Vagina (tissue), 2 donors: ENCODE measurements around the gene SRRD. TPM values are rescaled to one million over a fixed set of nuclear protein-coding genes. Genes with fewer than 3 reads are reported as not detected.

Experiments used
- DNase-seq, 2 donors: peaks; one replicate each; pipeline ENCODE4 v3.0.0-alpha.2; 2017; ENCODE audit errors: extremely low spot score in 2 of 2
- H3K27ac ChIP-seq: fragments of 200-600 bp; sonication (generic); one replicate; pipeline ENCODE4 v1.5.1; 2019
- H3K27me3 ChIP-seq: fragments of 200-600 bp; sonication (generic); one replicate; pipeline ENCODE4 v1.5.1; 2019
- H3K36me3 ChIP-seq, 2 donors: fragments of 200-600 bp; sonication (generic); one replicate each; pipeline ENCODE4 v1.5.1; 2017 to 2019
- H3K4me1 ChIP-seq: fragments of 200-600 bp; sonication (generic); one replicate; pipeline ENCODE4 v1.5.1; 2019
- H3K4me3 ChIP-seq, 2 donors: fragments of 200-600 bp; sonication (generic); 1 replicate in 1 of 2; 2 replicates in 1 of 2; pipeline ENCODE4 v1.5.1; 2016 to 2019
- H3K9me3 ChIP-seq: fragments of 200-600 bp; sonication (generic); one replicate; pipeline ENCODE4 v1.5.1; 2019
- POLR2A ChIP-seq, 2 donors: fragments of 450-650 bp; IDR thresholded peaks; one replicate each; pipeline ENCODE4 v1.6.1; 2017; ENCODE audit warnings: antibody characterized with exemption in 2 of 2, mild to moderate bottlenecking in 2 of 2, moderate library complexity in 2 of 2
- POLR2AphosphoS5 ChIP-seq, 2 donors: sonication (generic); formaldehyde crosslinking; IDR thresholded peaks; one replicate each; pipeline ENCODE4 v1.9.0; 2017; ENCODE audit warnings: antibody characterized with exemption in 2 of 2, mild to moderate bottlenecking in 2 of 2, low read depth in 1 of 2; ENCODE audit not compliant: insufficient read depth in 1 of 2
- intact Hi-C: fragments of 100-400 bp; cut with DNase I; formaldehyde crosslinking; loops from one replicate; pipeline ENCODE4 v1.15.1; 2023
- total RNA-seq: library from RNA; depleted of rRNA; stranded (reverse); fragments of >200 nt; gene quantifications from one replicate; pipeline ENCODE4 v1.2.3, GENCODE V29; 2016
- TF ChIP-seq, protein P1 (sequence below), 3 experiments: fragments of 450-650 bp in 2 of 3; fragments of 200-600 bp in 1 of 3; sonication (generic) in 1 of 3; IDR thresholded peaks; one replicate each; pipeline ENCODE4 v1.5.1; 2017 to 2019; ENCODE audit warnings: antibody characterized with exemption in 3 of 3, mild to moderate bottlenecking in 2 of 3, moderate library complexity in 2 of 3

SRRD gene
- total RNA-seq, 1 donor from 2014 or later, result 11.0 TPM

DNA sequence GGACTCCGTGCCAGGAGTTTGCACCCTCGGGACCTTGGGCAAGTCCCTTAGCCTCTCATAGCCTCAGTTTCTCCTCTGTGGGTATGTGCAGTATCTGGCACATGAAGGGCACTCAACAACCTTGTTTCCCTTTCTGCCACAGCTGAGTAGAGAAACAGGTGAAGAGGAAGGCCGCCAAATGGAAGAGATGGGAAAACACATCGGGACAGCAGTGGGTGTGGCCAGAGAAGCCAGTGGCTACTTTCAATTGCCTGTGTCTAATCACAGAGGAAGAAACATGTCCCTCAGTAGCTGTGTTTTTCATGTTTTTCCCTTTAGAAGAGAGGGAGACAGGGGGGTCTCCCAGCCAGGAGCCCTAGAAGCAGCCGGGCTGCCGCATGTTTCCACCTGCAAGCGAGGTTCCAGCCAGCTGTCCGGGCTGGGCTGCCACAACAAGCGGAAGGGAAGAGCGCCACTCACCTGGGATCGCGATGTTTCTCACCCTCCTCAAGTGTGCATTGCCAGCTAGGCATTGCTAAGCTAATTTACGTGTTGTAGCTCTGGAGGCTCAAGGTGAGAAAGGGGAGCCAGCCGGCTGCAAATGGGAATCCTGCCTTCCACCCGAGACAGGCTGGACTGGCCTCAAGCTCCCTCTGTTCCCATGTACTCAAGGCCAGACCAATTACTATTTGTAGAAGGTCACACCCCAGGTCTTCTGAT, 38.0 kb upstream of the SRRD start:
- peaks cover 0 to under 1% of the 10 kb centered on the region in 2 donors for H3K36me3 ChIP-seq
- TF ChIP-seq, protein P1, sequence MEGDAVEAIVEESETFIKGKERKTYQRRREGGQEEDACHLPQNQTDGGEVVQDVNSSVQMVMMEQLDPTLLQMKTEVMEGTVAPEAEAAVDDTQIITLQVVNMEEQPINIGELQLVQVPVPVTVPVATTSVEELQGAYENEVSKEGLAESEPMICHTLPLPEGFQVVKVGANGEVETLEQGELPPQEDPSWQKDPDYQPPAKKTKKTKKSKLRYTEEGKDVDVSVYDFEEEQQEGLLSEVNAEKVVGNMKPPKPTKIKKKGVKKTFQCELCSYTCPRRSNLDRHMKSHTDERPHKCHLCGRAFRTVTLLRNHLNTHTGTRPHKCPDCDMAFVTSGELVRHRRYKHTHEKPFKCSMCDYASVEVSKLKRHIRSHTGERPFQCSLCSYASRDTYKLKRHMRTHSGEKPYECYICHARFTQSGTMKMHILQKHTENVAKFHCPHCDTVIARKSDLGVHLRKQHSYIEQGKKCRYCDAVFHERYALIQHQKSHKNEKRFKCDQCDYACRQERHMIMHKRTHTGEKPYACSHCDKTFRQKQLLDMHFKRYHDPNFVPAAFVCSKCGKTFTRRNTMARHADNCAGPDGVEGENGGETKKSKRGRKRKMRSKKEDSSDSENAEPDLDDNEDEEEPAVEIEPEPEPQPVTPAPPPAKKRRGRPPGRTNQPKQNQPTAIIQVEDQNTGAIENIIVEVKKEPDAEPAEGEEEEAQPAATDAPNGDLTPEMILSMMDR (IDR thresholded peaks at IDR 0.05), result no peak
- intact Hi-C loops, result no loop called here
- DNase-seq, result no peak
- H3K4me3 ChIP-seq, result no peak overlapping the region
- no peaks in the 10 kb centered on the region for H3K27me3 ChIP-seq
- H3K27ac ChIP-seq, result no peak overlapping the region
- no peaks in the 10 kb centered on the region for H3K4me1 ChIP-seq
- no peaks in the 10 kb centered on the region for H3K9me3 ChIP-seq

DNA sequence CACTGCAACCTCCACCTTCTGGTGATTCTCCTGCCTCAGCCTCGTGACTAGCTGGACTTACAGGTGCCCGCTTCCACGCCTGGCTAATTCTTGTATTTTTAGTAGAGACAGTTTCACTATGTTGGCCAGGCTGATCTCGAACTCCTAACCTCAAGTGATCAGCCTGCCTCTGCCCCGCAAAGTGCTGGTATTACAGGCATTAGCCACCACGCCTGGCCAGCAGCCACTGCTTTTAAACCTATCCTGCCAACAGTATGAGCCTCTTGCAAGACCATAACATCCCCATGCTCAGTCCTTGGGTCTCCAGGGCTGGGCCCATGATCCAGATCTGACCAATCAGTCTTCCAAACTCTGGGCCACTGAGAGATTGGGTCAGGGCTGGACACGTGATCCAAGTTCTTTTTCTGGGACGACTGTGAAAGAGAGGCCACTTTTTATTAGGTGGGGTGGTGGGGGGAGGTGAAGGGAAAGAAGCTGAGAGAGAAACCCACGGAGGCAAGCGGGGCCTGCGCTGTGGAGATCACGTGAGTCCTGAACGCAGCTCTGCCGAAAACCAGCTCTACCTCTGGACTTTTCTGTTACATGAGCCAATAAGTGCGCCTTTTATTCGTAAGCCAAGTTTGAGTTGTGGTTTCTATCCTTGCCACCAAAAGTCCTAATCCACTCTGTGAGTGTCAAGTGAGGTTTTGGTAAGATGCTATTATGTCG, 36.7 kb upstream of the SRRD start:
- Histone ChIP-seq H3K36me3 (peaks cover 0 to 11% of the 10 kb centered on the region in 2 donors), H3K4me1 (no peaks in the 10 kb centered on the region), H3K9me3 (no peaks in the 10 kb centered on the region), H3K27me3 (no peaks in the 10 kb centered on the region), H3K4me3 (no peak overlapping the region), H3K27ac (no peak overlapping the region)
- no peak for DNase-seq
- TF ChIP-seq POLR2A (IDR thresholded peaks at IDR 0.05) (no peak), POLR2AphosphoS5 (IDR thresholded peaks at IDR 0.05; ENCODE audit: insufficient read depth in 1 of 2, low read depth in 1 of 2) (no peak)
- TF ChIP-seq, protein P1 (IDR thresholded peaks at IDR 0.05), result no peak
- intact Hi-C loops, result no loop called here

DNA sequence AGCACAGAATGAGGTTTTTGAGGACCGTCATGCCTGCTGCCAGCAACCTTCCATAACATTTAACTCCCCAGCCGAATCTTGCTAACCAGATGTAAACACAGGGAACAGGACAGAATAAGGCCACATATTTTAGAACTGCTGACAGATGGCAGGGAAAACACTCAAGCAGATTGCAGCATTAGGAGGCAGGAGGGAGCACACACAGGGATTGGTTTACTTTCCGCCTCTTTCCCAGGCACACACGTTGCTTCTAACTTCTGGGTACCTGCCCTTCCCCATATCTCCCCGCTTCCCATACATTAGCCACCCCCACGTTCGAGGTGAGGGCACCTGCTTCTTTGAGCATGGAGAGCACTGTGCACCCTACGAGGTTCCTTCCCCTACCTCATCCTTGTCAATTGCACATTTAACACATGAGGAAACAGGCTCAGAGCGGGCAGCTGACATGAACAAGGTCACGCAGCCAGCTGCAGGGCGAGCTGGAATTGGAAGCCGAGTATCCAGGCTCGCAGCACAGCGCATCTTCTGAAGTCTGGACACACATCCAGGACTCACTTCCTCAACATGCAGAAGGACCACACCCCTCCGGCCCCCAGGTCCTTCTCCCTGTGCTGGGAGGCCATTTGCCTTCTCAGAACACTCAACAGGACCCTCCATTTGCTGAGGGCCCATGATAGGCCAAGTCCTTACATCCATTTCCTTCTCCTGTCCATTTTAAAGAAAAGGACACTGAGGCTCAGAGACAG, 35.9 kb upstream of the SRRD start:
- Histone ChIP-seq H3K27ac (no peak overlapping the region), H3K4me1 (no peaks in the 10 kb centered on the region), H3K27me3 (no peaks in the 10 kb centered on the region), H3K4me3 (no peak overlapping the region), H3K36me3 (peaks cover 0 to 18% of the 10 kb centered on the region in 2 donors), H3K9me3 (no peaks in the 10 kb centered on the region)
- TF ChIP-seq, protein P1 (IDR thresholded peaks at IDR 0.05), result no peak
- TF ChIP-seq POLR2AphosphoS5 (IDR thresholded peaks at IDR 0.05; ENCODE audit: insufficient read depth in 1 of 2, low read depth in 1 of 2), result no peak
- TF ChIP-seq POLR2A (IDR thresholded peaks at IDR 0.05), result no peak
- DNase-seq, result no peak
- intact Hi-C loops, result no loop called here

DNA sequence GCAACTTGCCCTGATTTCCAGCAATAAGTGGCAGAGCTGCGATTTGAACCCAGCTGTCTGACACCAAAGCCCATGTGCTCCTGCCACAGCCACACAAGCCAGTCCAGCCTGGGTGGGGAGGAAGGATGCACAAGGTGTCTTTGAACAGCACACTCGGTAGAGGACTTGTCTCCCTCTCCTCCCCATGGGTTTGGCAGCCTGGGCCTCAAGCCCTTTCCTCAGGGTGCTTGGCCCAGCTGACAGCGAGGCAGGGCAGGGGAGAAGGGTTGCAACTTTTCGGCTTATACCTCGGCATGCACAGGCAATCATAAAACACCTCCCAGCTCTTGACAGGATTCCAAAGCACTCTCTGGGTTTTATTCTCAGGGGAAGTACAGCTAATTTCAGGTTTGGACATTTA, 35.3 kb upstream of the SRRD start:
- no peak overlapping the region for H3K4me3 ChIP-seq
- intact Hi-C loops, result no loop called here
- H3K36me3 ChIP-seq, result peaks cover 0 to 24% of the 10 kb centered on the region in 2 donors
- no peak for TF ChIP-seq POLR2A (IDR thresholded peaks at IDR 0.05)
- H3K27ac ChIP-seq, result no peak overlapping the region
- no peak for DNase-seq
- no peaks in the 10 kb centered on the region for H3K27me3 ChIP-seq
- no peaks in the 10 kb centered on the region for H3K4me1 ChIP-seq
- no peaks in the 10 kb centered on the region for H3K9me3 ChIP-seq

DNA sequence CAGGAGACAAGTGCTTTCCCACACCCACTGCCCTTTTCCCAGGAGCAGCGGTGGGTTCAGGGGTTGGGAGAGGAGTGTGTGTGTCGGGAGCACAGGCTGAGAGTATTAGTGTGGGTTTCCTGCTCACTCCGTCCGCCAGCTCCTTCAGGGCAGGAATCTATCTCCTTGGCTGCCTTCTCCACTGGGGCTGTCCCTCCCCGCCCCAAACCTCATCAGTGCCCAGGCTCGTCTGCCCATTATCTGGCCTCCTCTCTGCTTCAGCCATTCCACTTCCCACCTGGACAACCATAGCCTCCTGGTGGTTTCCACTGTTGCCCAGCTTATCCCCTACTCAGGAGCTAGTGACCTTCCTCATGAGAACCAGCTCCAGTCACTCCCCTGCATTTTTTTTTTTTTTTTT, 34.7 kb upstream of the SRRD start:
- no peaks in the 10 kb centered on the region for H3K9me3 ChIP-seq
- peaks cover 0 to 30% of the 10 kb centered on the region in 2 donors for H3K36me3 ChIP-seq
- no peak for DNase-seq
- intact Hi-C loops, result no loop called here
- no peaks in the 10 kb centered on the region for H3K27me3 ChIP-seq
- H3K4me3 ChIP-seq, result no peak overlapping the region
- H3K4me1 ChIP-seq, result no peaks in the 10 kb centered on the region
- no peak overlapping the region for H3K27ac ChIP-seq
- TF ChIP-seq POLR2AphosphoS5 (IDR thresholded peaks at IDR 0.05; ENCODE audit: insufficient read depth in 1 of 2, low read depth in 1 of 2) (no peak), POLR2A (IDR thresholded peaks at IDR 0.05) (no peak)
- TF ChIP-seq, protein P1 (IDR thresholded peaks at IDR 0.05), result no peak
